Endothelial cell of umbilical vein (primary cell): ENCODE results near the gene SUMF1. TPM values are rescaled to one million over a fixed set of nuclear protein-coding genes. Genes with fewer than 3 reads are reported as not detected.

ENCODE experiments used
- BruUV-seq: library from RNA; stranded (reverse); fragments of 400-500 nt; replicated peaks from 2 replicates; lab custom pipeline; 2021; lab: Mats Ljungman, UMichigan
- CTCF ChIA-PET: fragments of 300-600, 350-600 bp; sonication (Branson Sonifier 250); formaldehyde crosslinking; loops from one replicate; lab custom pipeline; 2021; ENCODE audit warnings: antibody characterized with exemption, inconsistent platforms; lab: Charles Lee
- POLR2A ChIA-PET: fragments of 300-600, 350-600 bp; sonication (Branson Sonifier 250); formaldehyde crosslinking; loops from one replicate; lab custom pipeline; 2021; ENCODE audit warnings: antibody characterized with exemption, inconsistent platforms; lab: Charles Lee
- DNase-seq: peaks from one replicate; pipeline ENCODE4 v3.0.0-alpha.2; 2011; ENCODE audit warnings: low read depth, low spot score
- FAIRE-seq: peaks from 2 replicates; lab custom pipeline; 2011; peaks lifted over from hg19 to GRCh38; lab: Jason Lieb, UNC
- H2AFZ ChIP-seq: 2 replicates; pipeline ENCODE4 v1.6.0; 2012; ENCODE audit warnings: low read depth, low read length, control low read depth, inconsistent platforms
- H3K27ac ChIP-seq: 2 replicates; pipeline ENCODE4 v1.5.1; 2011; ENCODE audit warnings: low read depth, mild to moderate bottlenecking, control low read depth, low read length, moderate library complexity; ENCODE audit not compliant: insufficient read depth
- H3K27me3 ChIP-seq, 2 experiments: 2 replicates each; pipeline versions ENCODE4 v1.6.0 to v1.6.1; 2011; ENCODE audit warnings: low read length in 2 of 2, mixed read lengths in 1 of 2; ENCODE audit not compliant: control insufficient read depth in 2 of 2, insufficient read depth in 2 of 2
- H3K36me3 ChIP-seq, 2 experiments: 2 replicates in 1 of 2; 3 replicates in 1 of 2; pipeline ENCODE4 v1.5.1; 2011; ENCODE audit warnings: low read length in 2 of 2, mild to moderate bottlenecking in 1 of 2, moderate library complexity in 1 of 2; ENCODE audit not compliant: control insufficient read depth in 2 of 2, insufficient read depth in 2 of 2; ENCODE audit errors: extremely low read depth in 1 of 2
- H3K4me1 ChIP-seq: 3 replicates; pipeline ENCODE4 v1.5.1; 2011; ENCODE audit warnings: mild to moderate bottlenecking, low read length; ENCODE audit not compliant: control insufficient read depth, insufficient read depth; ENCODE audit errors: extremely low read depth
- H3K4me2 ChIP-seq: 2 replicates; pipeline ENCODE4 v1.6.1; 2011; ENCODE audit warnings: low read length, control low read depth, mixed read lengths; ENCODE audit not compliant: insufficient read depth
- H3K4me3 ChIP-seq, 3 experiments: fragments of 200-600 bp in 1 of 3; sonication (generic), shearing (Covaris generic) in 1 of 3; replicated peaks in 1 of 3; 2 replicates each; pipeline ENCODE4 v1.5.1; 2011 to 2016; ENCODE audit warnings: control low read depth in 3 of 3, low read length in 3 of 3, mild to moderate bottlenecking in 2 of 3, inconsistent platforms in 1 of 3, low read depth in 1 of 3, moderate library complexity in 1 of 3; ENCODE audit not compliant: insufficient read depth in 1 of 3
- H3K79me2 ChIP-seq: 2 replicates; pipeline ENCODE4 v1.6.0; 2012; ENCODE audit warnings: low read length, inconsistent platforms; ENCODE audit not compliant: control insufficient read depth, insufficient read depth
- H3K9ac ChIP-seq: replicated peaks from 2 replicates; pipeline ENCODE3; 2011; ENCODE audit warnings: low read length, control low read depth; ENCODE audit not compliant: insufficient read depth; ENCODE audit errors: extremely low read depth
- H3K9me1 ChIP-seq: replicated peaks from 3 replicates; pipeline ENCODE4 v1.6.0; 2011; ENCODE audit warnings: mild to moderate bottlenecking, low read length; ENCODE audit not compliant: control insufficient read depth, insufficient read depth; ENCODE audit errors: extremely low read depth
- H3K9me3 ChIP-seq: replicated peaks from 2 replicates; pipeline ENCODE4 v1.5.1; 2012; ENCODE audit warnings: low read length, inconsistent platforms; ENCODE audit not compliant: control insufficient read depth, insufficient read depth
- H4K20me1 ChIP-seq: replicated peaks from 2 replicates; pipeline ENCODE3; 2011; ENCODE audit warnings: mild to moderate bottlenecking, low read length; ENCODE audit not compliant: control insufficient read depth, insufficient read depth; ENCODE audit errors: extremely low read depth
- EZH2 ChIP-seq: IDR thresholded peaks from 2 replicates; pipeline ENCODE4 v1.6.1; 2012; ENCODE audit warnings: borderline replicate concordance, low read depth, mild to moderate bottlenecking, moderate library complexity, low read length, inconsistent platforms; ENCODE audit not compliant: severe bottlenecking
- FOS ChIP-seq: IDR thresholded peaks from 2 replicates; pipeline ENCODE4 v1.6.1; 2011; ENCODE audit warnings: mild to moderate bottlenecking, low read length, moderate library complexity, borderline replicate concordance; ENCODE audit not compliant: insufficient read depth
- GATA2 ChIP-seq: IDR thresholded peaks from 2 replicates; pipeline ENCODE4 v1.7.0; 2011; ENCODE audit warnings: low read depth, mild to moderate bottlenecking, moderate library complexity, mixed read lengths, low read length; ENCODE audit not compliant: insufficient read length, insufficient read depth
- JUN ChIP-seq: IDR thresholded peaks from 2 replicates; pipeline ENCODE4 v1.6.1; 2011; ENCODE audit warnings: borderline replicate concordance, low read depth; ENCODE audit not compliant: insufficient read length, insufficient read depth
- MAX ChIP-seq: IDR thresholded peaks from 2 replicates; pipeline ENCODE4 v1.6.1; 2011; ENCODE audit not compliant: insufficient read depth, insufficient read length
- MYC ChIP-seq: IDR thresholded peaks from one replicate; pipeline ENCODE4 v1.6.1; 2011; ENCODE audit warnings: mild to moderate bottlenecking, low read depth, low read length
- POLR2AphosphoS5 ChIP-seq: IDR thresholded peaks from 2 replicates; pipeline ENCODE4 v1.6.1; 2012; ENCODE audit warnings: low read depth, mild to moderate bottlenecking, control low read depth, low read length, moderate library complexity; ENCODE audit not compliant: insufficient read depth
- dilution Hi-C: fragments of 300-500 bp; cut with MboI; formaldehyde crosslinking; loops from one replicate; pipeline ENCODE4 v1.15.0; 2019; ENCODE audit warnings: low sequenced_read_pairs; ENCODE audit not compliant: extremely low pct_ligation_motif_present
- intact Hi-C: fragments of 100-400 bp; cut with micrococcal nuclease; formaldehyde crosslinking; loops from one replicate; pipeline ENCODE4 v1.10.0; 2022
- polyA plus RNA-seq, 4 experiments: library from polyadenylated mRNA; depleted of rRNA in 3 of 4; stranded (reverse) in 3 of 4; unstranded in 1 of 4; fragments of >200 nt; gene quantifications; 2 replicates each; pipeline versions ENCODE4 v1.2.1 to v1.2.3, GENCODE V29; 2011 to 2012; ENCODE audit warnings: missing spikeins in 1 of 4
- total RNA-seq: library from RNA; stranded (reverse); gene quantifications from 2 replicates; pipeline ENCODE4 v1.2.3, GENCODE V29; 2021

Gene SUMF1
- total and polyA plus RNA-seq, 2 donors (not counting 3 experiments of a cell fraction or from before 2014, with no cell fraction given): 31.5 to 46.8 TPM

- ChIA-PET CTCF (interaction anchor here (0.7 to 2.3 kb wide), 7 partner anchors 9 to 94 kb away, joined by 3 to 20 read pairs (median 3); no protein-coding TSS in a partner anchor), POLR2A (no interaction called here)
- Histone ChIP-seq H3K4me1 (peaks cover 47% of the 10 kb centered on the region), H3K27ac (no peak overlapping the region), H4K20me1 (no peaks in the 10 kb centered on the region), H3K4me3 (no peak overlapping the region), H3K79me2 (no peaks in the 10 kb centered on the region), H3K36me3 (no peaks in the 10 kb centered on the region), H3K9me3 (no peaks in the 10 kb centered on the region), H2AFZ (no peak overlapping the region), H3K9me1 (no peaks in the 10 kb centered on the region), H3K27me3 (no peaks in the 10 kb centered on the region), H3K4me2 (peak overlapping the region; percentile 17), H3K9ac (no peak overlapping the region)
- FAIRE-seq (no peak), DNase-seq (peak; percentile 44)
- no TSS peak for BruUV-seq
- dilution Hi-C loops (no loop called here), intact Hi-C loops (no loop called here)
- TF ChIP-seq MAX: no peak
- TF ChIP-seq GATA2: no peak
- peak; percentile 73 for TF ChIP-seq FOS
- peak; percentile 56 for TF ChIP-seq JUN
Observed at GRCh38 chr3:4398120-4398940, 68.7 kb downstream of the SUMF1 start.

- H3K9ac ChIP-seq: no peak overlapping the region
- no peaks in the 10 kb centered on the region for H3K79me2 ChIP-seq
- dilution Hi-C loops: no loop called here
- no peak overlapping the region for H3K4me2 ChIP-seq
- ChIA-PET POLR2A (no interaction called here), CTCF (interaction anchor here (0.8 to 2.3 kb wide), 3 partner anchors 10 to 55 kb away, joined by 3 to 20 read pairs (median 3); no protein-coding TSS in a partner anchor)
- H3K27me3 ChIP-seq: no peaks in the 10 kb centered on the region
- no TSS peak for BruUV-seq
- H3K9me3 ChIP-seq: no peaks in the 10 kb centered on the region
- intact Hi-C loops: no loop called here
- H4K20me1 ChIP-seq: no peaks in the 10 kb centered on the region
- no peak overlapping the region for H2AFZ ChIP-seq
- DNase-seq: no peak
- no peaks in the 10 kb centered on the region for H3K36me3 ChIP-seq
- H3K27ac ChIP-seq: no peak overlapping the region
- no peaks in the 10 kb centered on the region for H3K9me1 ChIP-seq
- H3K4me3 ChIP-seq: no peak overlapping the region
- TF ChIP-seq POLR2AphosphoS5 (no peak), MYC (no peak), FOS (no peak), EZH2 (no peak)
- H3K4me1 ChIP-seq: peaks cover 51% of the 10 kb centered on the region
- no peak for FAIRE-seq
Observed at GRCh38 chr3:4397466-4397865, 69.6 kb downstream of the SUMF1 start.
